ENCODE results near the gene ABCB11. TPM values are rescaled to one million over a fixed set of nuclear protein-coding genes. Genes with fewer than 3 reads are reported as not detected.

The ABCB11 gene
- total and polyA plus RNA-seq, 9 of the 15 experiments (the other 6 are each of a cell fraction or from before 2014, with no cell fraction given): 0.04 to 0.51 (median 0.10) TPM; not detected in 1

DNA sequence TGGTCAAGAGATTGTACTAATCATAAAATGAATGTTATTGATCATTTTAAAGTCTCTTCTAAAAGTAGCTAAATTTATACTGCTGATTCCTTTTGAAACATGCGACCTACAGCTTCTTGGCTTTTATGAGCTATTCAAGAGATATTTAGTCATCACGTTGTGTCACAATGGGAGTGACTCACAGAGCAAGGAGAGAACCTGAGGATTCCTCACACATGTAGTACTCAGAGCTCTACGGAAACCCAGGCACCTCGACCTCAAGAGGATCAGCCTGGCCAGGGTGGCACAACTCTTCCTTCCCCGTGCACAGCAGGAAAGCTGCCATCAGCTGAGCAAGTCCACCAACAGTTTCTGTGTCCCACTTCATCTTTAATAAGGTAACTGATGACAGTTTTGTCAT, 38.2 kb upstream of the ABCB11 start, which contains the start of gene DHRS9:
Gene DHRS9 (plus strand): TSS at position 223 of the 400 bp plus-strand sequence. CDS start 12,019 bp downstream, outside the sequence.
- ChIA-PET POLR2A (interaction anchor here (0.6 to 1.2 kb wide), 6 partner anchors 11 to 1040 kb away, joined by 3 to 4 read pairs (median 3); no protein-coding TSS in a partner anchor), CTCF (ENCODE audit: low intra/inter-chr PET ratio) (no interaction called here)
- Histone ChIP-seq H3K79me2 (ENCODE audit: control insufficient read depth, insufficient read depth, low read length) (no peaks in the 10 kb centered on the region), H3K27ac (ENCODE audit: extremely low read depth, low read depth, low read length) (no peak within 1 kb of the TSS), H3K9ac (ENCODE audit: insufficient read depth in 1 of 2, low read depth in 2 of 2, low read length in 2 of 2) (no peak within 1 kb of the TSS), H3K9me1 (ENCODE audit: control insufficient read depth, insufficient read depth, low read length) (no peaks in the 10 kb centered on the region), H3K4me3 (no peak within 1 kb of the TSS), H3K4me1 (replicated peaks in 1 of 2; ENCODE audit: control insufficient read depth in 2 of 2, insufficient read depth in 2 of 2, low read length in 2 of 2) (peaks cover 7 to 42% of the 10 kb centered on the region in 2 experiments; a peak in 4 of 5 replicates), H3K27me3 (ENCODE audit: control insufficient read depth in 2 of 2, insufficient read depth in 2 of 2, low read length in 2 of 2) (no peaks in the 10 kb centered on the region), H3K4me2 (ENCODE audit: insufficient read depth, low read length) (no peak within 1 kb of the TSS), H3K9me3 (replicated peaks; ENCODE audit: control insufficient read depth, insufficient read depth, low read depth, low read length) (0 out of 2 replicates have a peak, but pooled peaks cover 2% of the 10 kb centered on the region), H4K20me1 (replicated peaks; ENCODE audit: control insufficient read depth, insufficient read depth, low read length) (no peaks in the 10 kb centered on the region), H3K36me3 (ENCODE audit: control insufficient read depth, insufficient read depth, low read length) (no peaks in the 10 kb centered on the region), H2AFZ (ENCODE audit: low read depth, low read length) (peak within 1 kb of the TSS; percentile 41)
- FAIRE-seq: no peak
- BruUV-seq (replicated peaks): no TSS peak
- ATAC-seq: 0 out of 3 replicates have a peak, but pooled peaks have one; percentile 5
- peak in 1 of 4 experiments; percentile 53 for DNase-seq (ENCODE audit: extremely low read depth in 1 of 4, low spot score in 3 of 4)
- WGBS (ENCODE audit: insufficient coverage, low coverage, missing lambda C conversion rate): 26% methylated on average over 5 of the region's 5 CpGs
- TF ChIP-seq CEBPB (tag; IDR thresholded peaks at IDR 0.05) (peak; percentile 54; the same call in 1 of the 2 replicates), SMARCA4 (IDR thresholded peaks at IDR 0.05) (peak; percentile 31; the same call in 1 of the 2 replicates), JUN (IDR thresholded peaks at IDR 0.05; ENCODE audit: borderline replicate concordance, low read depth, low read length) (peak; percentile 81; the same call in 1 of the 2 replicates), JUN (CRISPR knock-in tag; IDR thresholded peaks at IDR 0.05; ENCODE audit: borderline replicate concordance) (no peak), FOSL1 (tag; conservative IDR thresholded peaks at IDR 0.05) (peak; percentile 94), JUND (IDR thresholded peaks at IDR 0.05; ENCODE audit: borderline replicate concordance, low read depth, low read length) (peak; percentile 60; the same call in 1 of the 2 replicates), JUND (tag; IDR thresholded peaks at IDR 0.05; ENCODE audit: borderline replicate concordance, low read depth, low read length) (peak; percentile 65; the same call in 2 of the 3 replicates)
- TF ChIP-seq, protein P1, sequence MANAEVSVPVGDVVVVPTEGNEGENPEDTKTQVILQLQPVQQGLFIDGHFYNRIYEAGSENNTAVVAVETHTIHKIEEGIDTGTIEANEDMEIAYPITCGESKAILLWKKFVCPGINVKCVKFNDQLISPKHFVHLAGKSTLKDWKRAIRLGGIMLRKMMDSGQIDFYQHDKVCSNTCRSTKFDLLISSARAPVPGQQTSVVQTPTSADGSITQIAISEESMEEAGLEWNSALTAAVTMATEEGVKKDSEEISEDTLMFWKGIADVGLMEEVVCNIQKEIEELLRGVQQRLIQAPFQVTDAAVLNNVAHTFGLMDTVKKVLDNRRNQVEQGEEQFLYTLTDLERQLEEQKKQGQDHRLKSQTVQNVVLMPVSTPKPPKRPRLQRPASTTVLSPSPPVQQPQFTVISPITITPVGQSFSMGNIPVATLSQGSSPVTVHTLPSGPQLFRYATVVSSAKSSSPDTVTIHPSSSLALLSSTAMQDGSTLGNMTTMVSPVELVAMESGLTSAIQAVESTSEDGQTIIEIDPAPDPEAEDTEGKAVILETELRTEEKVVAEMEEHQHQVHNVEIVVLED (CRISPR knock-in tag; IDR thresholded peaks at IDR 0.05): no peak
- TF ChIP-seq, protein P2, sequence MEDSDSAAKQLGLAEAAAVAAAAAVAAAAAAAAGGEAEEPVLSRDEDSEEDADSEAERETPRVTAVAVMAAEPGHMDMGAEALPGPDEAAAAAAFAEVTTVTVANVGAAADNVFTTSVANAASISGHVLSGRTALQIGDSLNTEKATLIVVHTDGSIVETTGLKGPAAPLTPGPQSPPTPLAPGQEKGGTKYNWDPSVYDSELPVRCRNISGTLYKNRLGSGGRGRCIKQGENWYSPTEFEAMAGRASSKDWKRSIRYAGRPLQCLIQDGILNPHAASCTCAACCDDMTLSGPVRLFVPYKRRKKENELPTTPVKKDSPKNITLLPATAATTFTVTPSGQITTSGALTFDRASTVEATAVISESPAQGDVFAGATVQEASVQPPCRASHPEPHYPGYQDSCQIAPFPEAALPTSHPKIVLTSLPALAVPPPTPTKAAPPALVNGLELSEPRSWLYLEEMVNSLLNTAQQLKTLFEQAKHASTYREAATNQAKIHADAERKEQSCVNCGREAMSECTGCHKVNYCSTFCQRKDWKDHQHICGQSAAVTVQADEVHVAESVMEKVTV (CRISPR knock-in tag; IDR thresholded peaks at IDR 0.05): no peak
- TF ChIP-seq, protein P3, sequence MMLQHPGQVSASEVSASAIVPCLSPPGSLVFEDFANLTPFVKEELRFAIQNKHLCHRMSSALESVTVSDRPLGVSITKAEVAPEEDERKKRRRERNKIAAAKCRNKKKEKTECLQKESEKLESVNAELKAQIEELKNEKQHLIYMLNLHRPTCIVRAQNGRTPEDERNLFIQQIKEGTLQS (IDR thresholded peaks at IDR 0.05): peak; percentile 80
- TF ChIP-seq, protein P3 (CRISPR knock-in tag; conservative IDR thresholded peaks at IDR 0.05): no peak
- TF ChIP-seq, protein P4, sequence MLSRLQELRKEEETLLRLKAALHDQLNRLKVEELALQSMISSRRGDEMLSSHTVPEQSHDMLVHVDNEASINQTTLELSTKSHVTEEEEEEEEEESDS (CRISPR knock-in tag; IDR thresholded peaks at IDR 0.05): no peak
- intact Hi-C loops (cut with micrococcal nuclease) (no loop called here), in situ Hi-C loops (cut with MboI) (no loop called here)
